Neutrophil (primary cell): ENCODE measurements around the gene CABLES2.

Source experiments
- H3K27ac ChIP-seq: fragments of 200-600 bp; sonication (generic); 2 replicates; pipeline ENCODE4 v1.5.1; 2016; ENCODE audit warnings: mild to moderate bottlenecking, moderate library complexity
- H3K27me3 ChIP-seq: fragments of 200-600 bp; sonication (generic); 2 replicates; pipeline ENCODE4 v1.6.0; 2016; ENCODE audit warnings: mild to moderate bottlenecking
- H3K36me3 ChIP-seq: fragments of 200-600 bp; sonication (generic); 2 replicates; pipeline ENCODE4 v1.5.1; 2017
- H3K4me1 ChIP-seq, 2 experiments: fragments of 200-600 bp in 1 of 2; sonication (generic) in 1 of 2; 1 replicate in 1 of 2; 2 replicates in 1 of 2; pipeline versions ENCODE4 v1.5.1 to v1.6.1; 2013 to 2016; ENCODE audit warnings: low read depth in 1 of 2, low read length in 1 of 2, mild to moderate bottlenecking in 1 of 2, moderate library complexity in 1 of 2; ENCODE audit not compliant: control insufficient read depth in 1 of 2, insufficient read depth in 1 of 2
- H3K4me3 ChIP-seq, 2 experiments: fragments of 200-600 bp in 1 of 2; sonication (generic) in 1 of 2; 1 replicate in 1 of 2; 2 replicates in 1 of 2; pipeline ENCODE4 v1.5.1; 2013 to 2016; ENCODE audit warnings: low read depth in 1 of 2, low read length in 1 of 2, mild to moderate bottlenecking in 1 of 2, moderate library complexity in 1 of 2
- H3K9me3 ChIP-seq: fragments of 200-600 bp; sonication (generic); 2 replicates; pipeline ENCODE4 v1.5.1; 2016
- CTCF ChIP-seq: fragments of 200-600 bp; sonication (generic); IDR thresholded peaks from 2 replicates; pipeline ENCODE4 v1.5.1; 2016; ENCODE audit warnings: antibody characterized with exemption

CABLES2 gene

DNA sequence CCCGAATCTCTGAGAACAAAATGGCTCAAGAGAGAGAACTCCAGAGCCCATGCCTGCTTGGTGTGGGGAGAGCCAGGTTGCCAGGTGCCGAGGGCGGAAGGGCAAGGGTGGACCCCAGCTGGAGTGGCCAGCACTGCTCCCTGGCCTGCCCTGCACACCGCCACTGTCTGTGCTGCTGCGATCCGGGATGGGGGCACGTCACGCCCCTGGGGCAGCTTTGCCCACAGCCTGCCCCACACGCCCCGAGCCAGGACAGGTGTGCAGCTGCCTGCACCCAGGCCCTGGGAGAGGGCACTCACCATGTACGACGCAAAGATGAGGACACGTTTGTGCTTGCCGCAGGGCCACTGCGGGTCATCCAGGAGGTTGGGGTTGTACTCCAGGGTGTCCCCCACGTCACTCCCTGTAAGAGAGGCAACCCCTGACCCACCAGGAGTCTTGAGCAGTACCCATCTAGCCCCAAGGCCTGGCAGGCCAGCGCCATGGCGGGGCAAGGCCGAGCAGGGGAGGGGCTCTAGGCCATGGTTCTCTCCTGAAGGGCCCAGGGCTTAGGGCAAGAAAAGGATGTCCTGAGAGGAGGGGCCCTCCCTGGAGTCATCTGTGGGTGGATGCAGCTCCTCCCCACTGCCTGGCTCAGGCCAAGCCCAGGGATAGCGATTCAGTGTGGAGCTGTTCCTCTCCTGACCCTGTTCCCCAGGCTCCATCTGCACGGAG, 14.3 kb downstream of the CABLES2 start:
- no peak overlapping the region for H3K27ac ChIP-seq
- H3K27me3 ChIP-seq = no peaks in the 10 kb centered on the region
- TF ChIP-seq CTCF = no peak
- H3K36me3 ChIP-seq = peaks cover 80% of the 10 kb centered on the region
- peaks cover 2 to 3% of the 10 kb centered on the region in 2 experiments for H3K4me1 ChIP-seq
- H3K4me3 ChIP-seq = no peak overlapping the region
- no peaks in the 10 kb centered on the region for H3K9me3 ChIP-seq

DNA sequence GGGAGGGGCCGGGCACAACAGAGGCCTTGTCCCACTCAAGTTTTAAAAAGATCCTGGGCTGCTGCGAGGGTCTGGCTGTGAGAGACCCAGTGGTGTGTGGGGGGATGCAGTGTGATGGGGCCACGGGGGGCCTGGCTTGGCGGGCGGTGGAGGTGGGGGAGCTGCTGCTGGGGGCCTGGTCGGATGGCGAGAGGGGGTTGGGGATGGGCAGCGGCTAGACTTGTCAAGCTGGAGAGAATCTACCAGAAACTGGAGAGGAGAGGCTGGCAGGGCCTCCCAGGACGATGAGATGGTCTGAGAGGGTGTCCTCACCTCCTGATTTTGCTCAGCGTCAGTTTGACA, 15.0 kb downstream of the CABLES2 start:
- Histone ChIP-seq H3K36me3 (peaks cover 80% of the 10 kb centered on the region), H3K27me3 (no peaks in the 10 kb centered on the region), H3K4me3 (no peak overlapping the region), H3K4me1 (peaks cover 10% of the 10 kb centered on the region in 2 experiments), H3K9me3 (no peaks in the 10 kb centered on the region), H3K27ac (no peak overlapping the region)
- no peak for TF ChIP-seq CTCF

DNA sequence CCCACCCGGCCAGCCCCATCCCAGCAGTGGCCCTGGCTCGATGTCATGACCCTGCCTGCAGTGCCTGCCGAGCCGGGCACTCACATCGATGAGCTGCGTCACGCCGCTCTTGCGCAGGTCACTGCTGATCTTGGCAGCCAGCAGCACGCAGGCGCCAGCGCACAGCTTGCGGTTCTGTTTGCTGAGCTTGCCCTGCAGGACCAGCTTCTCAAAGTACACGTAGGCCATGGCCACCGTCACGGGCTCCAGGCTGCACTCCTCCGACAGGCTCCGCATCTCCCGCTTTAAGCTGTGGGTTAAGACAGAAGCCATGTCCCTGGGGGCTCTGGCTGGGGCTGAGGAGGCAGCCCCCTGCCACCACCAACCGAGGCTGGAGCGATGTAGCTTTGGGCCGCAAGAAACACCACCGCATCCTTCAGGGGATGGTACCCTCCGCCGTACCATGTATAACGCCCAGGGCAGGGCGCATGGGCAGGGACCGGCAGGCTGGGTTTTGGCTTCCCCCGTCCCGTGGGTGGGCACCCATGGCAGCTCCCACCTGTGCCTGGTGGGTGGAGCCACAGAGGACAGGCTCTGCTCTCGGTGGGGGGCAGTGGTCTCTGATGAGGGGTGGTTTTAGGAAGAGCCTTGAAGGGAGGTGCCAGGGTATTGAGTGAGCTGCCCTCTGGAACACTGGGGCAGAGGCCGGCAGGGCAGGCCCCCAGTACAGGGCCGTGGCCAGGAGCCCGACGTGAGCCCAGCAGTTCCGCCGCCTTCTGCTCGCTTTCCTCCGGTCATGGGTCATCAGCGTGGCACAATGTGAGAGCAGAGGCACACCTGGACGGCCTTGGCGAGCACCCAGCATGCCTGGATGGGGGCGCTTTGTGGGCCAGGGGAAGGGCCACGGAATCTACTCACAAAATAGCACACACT, 15.7 kb downstream of the CABLES2 start:
- peaks cover 78% of the 10 kb centered on the region for H3K36me3 ChIP-seq

GRCh38 chr20:62390317-62391164, 16.5 kb downstream of the CABLES2 start:
- H3K4me3 ChIP-seq = no peak overlapping the region
- H3K9me3 ChIP-seq = no peaks in the 10 kb centered on the region
- no peak overlapping the region for H3K27ac ChIP-seq
- peaks cover 19 to 22% of the 10 kb centered on the region in 2 experiments for H3K4me1 ChIP-seq
- TF ChIP-seq CTCF = no peak
- peaks cover 69% of the 10 kb centered on the region for H3K36me3 ChIP-seq
- H3K27me3 ChIP-seq = no peaks in the 10 kb centered on the region

More for the DNA sequence above, 15.7 kb downstream of the CABLES2 start:
- no peak for TF ChIP-seq CTCF
- Histone ChIP-seq H3K27me3 (no peaks in the 10 kb centered on the region), H3K9me3 (no peaks in the 10 kb centered on the region), H3K4me3 (no peak overlapping the region), H3K4me1 (peaks cover 11 to 13% of the 10 kb centered on the region in 2 experiments), H3K27ac (no peak overlapping the region)

DNA sequence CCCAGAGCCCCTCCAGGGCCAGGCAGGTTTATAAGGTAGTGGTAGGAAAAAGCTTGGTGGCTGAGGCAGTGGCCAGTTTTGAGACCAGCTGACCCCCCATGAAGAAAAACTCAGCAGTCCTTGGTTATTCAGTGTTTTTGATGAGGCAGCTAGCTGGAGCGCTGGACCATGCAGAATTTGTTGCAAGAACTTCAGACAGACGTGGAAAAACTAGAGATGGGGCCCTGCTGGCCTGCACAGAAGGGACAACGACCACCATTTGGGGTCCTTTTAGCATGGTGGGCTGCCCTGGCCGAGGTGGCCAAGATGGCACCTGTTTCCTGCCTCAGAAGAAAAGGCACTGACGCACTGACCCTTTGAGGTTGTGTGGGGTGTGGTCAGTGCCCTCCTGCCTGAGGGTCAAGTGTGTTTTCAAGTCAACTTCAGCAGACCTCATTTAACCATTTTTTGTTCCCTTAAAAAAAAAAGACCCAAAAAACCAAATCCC, 17.4 kb downstream of the CABLES2 start:
- H3K27ac ChIP-seq = no peak overlapping the region
- TF ChIP-seq CTCF = no peak
- no peaks in the 10 kb centered on the region for H3K27me3 ChIP-seq
- H3K4me3 ChIP-seq = no peak overlapping the region
- peaks cover 63% of the 10 kb centered on the region for H3K36me3 ChIP-seq
- H3K4me1 ChIP-seq = peaks cover 20 to 27% of the 10 kb centered on the region in 2 experiments
- no peaks in the 10 kb centered on the region for H3K9me3 ChIP-seq
